HG03045 (cell line): Measurements from ENCODE around the gene UBE4B.
A peak's percentile ranks its signal among the peaks of the same experiment; 100 is the strongest.
"Not testable (repeated sequence)": the region's sequence is repeated elsewhere in the genome, so short reads cannot be mapped to it uniquely, and the experiment has no call there.

ENCODE experiments used
- ATAC-seq: cut with Tn5 transposase; IDR thresholded peaks from one replicate; pipeline ENCODE4 v1.9.1; 2021; ENCODE audit warnings: mild to moderate bottlenecking, moderate library complexity; ENCODE audit not compliant: unreplicated experiment

The UBE4B gene

DNA sequence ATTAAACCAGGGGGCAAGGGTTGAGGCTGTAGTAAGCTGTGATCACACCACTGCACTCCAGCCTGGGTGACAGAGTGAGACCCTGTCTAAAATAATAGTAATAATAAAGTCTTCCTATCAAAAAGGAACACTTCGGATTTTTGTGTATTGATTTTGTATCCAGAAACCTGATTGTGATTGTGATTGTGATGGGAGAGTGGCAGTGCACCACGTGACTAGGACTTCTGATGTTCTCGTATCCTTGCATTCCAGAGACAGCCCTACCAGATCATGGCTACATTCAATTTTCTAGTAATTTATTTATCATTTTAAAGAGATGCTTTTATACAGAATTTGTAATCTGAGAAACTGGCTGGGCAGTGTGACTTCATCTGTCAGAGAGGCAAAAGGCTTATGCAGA is 175.1 kb downstream of the UBE4B start:
- no peak for ATAC-seq

GRCh38 chr1:10208537-10208936 is 175.8 kb downstream of the UBE4B start:
- ATAC-seq, result no peak

DNA sequence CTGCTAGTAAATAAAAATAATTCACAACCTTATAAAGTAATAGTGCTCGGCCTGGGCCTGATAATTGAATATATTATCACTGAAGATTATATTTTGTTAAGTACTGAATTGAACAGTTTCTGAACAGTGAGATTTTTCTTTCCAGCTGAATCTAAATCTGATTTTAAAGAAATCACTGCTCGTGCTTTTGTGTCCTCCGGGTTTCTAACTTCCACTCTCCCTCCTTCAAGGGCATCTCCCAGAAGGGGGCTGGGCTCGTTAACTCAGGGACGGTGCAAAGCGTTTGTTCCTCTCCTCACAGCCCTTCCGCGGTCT is 176.8 kb downstream of the UBE4B start:
- no peak for ATAC-seq

DNA sequence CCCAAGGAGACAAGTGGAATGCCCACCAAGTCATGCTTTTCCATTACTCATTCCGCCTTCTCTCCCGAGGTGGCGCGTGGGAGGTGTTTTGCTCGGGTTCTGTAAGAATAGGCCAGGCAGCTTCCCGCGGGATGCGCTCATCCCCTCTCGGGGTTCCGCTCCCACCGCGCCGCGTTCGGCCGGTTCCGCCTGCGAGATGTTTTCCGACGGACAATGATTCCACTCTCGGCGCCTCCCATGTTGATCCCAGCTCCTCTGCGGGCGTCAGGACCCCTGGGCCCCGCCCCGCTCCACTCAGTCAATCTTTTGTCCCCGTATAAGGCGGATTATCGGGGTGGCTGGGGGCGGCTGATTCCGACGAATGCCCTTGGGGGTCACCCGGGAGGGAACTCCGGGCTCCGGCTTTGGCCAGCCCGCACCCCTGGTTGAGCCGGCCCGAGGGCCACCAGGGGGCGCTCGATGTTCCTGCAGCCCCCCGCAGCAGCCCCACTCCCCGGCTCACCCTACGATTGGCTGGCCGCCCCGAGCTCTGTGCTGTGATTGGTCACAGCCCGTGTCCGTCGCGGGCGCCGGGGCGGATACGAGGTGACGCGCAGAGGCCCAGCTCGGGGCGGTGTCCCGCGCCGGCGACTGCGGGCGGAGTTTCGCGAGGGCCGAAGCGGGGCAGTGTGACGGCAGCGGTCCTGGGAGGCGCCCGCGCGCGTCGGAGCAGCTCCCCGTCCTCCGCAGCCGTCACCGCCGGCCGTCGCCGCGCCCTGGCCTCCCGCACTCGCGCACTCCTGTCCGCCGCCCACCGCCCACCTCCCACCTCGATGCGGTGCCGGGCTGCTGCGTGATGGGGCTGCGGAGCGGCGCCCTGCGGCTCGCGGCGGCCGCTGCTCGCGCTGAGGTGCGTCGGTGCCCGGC is 177.4 kb downstream of the UBE4B start, which contains the start of gene KIF1B:
Gene KIF1B (plus strand): TSS at position 666 of the 906 bp plus-strand sequence. CDS start 21,759 bp downstream, outside the sequence.
- ATAC-seq, result peak; percentile 99

- peak; percentile 9 for ATAC-seq
These were observed 178.4 kb downstream of the UBE4B start for GRCh38 chr1:10210841-10211804.

DNA sequence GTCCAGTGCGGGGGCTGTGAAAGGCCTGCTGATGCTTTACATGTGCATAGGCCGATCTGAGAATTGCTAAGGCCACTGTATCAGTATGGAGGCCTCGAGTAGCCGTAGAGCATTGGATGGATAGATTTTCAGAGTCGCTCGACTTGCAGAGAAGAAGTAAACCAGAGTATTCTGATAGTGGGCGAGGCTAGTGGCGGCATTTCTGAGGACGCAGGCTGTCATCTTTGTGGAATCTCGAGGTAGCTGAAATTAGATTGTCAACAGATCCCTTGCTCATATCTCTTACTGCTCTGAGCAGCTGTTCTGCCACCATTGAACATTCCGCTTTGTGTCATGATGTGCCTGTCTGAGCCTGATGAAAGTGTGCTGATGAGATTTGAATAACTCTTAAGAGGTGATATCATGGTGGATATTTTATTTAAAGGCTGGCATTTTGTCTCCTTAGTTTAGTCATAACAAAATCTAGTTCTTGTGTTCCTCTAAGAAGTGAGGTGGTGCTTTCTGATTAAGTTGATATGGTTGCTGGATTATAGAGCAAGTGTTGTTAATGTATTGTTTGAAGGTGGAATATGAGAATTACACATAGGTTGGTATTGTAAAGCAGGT is 179.2 kb downstream of the UBE4B start:
- no peak for ATAC-seq

GRCh38 chr1:10212476-10212875 is 179.7 kb downstream of the UBE4B start:
- ATAC-seq, result no peak

- ATAC-seq, result no peak
These were observed 180.5 kb downstream of the UBE4B start for GRCh38 chr1:10213186-10213705.

GRCh38 chr1:10216090-10216749 is 183.5 kb downstream of the UBE4B start:
- ATAC-seq, result no peak

- no peak for ATAC-seq
These were observed 185.1 kb downstream of the UBE4B start for GRCh38 chr1:10217748-10218441.

- ATAC-seq, result no peak
These were observed 187.4 kb downstream of the UBE4B start for GRCh38 chr1:10220200-10220599.

DNA sequence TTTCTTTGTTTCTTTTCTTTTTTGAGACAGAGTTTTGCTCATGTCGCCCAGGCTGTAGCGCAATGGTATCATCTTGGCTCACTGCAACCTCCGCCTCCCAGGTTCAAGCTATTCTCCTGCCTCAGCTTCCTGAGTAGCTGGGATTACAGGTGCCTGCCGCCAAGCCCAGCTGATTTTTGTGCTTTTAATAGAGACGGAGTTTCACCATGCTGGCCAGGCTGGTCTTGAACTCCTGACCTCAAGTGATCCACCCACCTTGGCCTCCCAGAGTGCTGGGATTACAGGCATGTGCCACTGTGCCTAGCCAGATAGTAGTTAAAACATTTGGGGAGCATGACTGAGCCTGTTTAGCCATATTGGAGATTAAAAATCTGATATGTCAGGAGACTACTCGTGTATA is 187.9 kb downstream of the UBE4B start:
- not testable (repeated sequence) for ATAC-seq

- ATAC-seq, result no peak
These were observed 192.8 kb downstream of the UBE4B start for GRCh38 chr1:10225573-10225972.

GRCh38 chr1:10228528-10228927 is 195.8 kb downstream of the UBE4B start:
- ATAC-seq, result no peak

GRCh38 chr1:10229903-10230302 is 197.1 kb downstream of the UBE4B start:
- ATAC-seq, result no peak
